Astrocyte (in vitro differentiated cells and primary cell): ENCODE results near the gene CRIM1. TPM values are rescaled to one million over a fixed set of nuclear protein-coding genes. Genes with fewer than 3 reads are reported as not detected.
A peak's percentile ranks its signal among the peaks of the same experiment; 100 is the strongest.

ENCODE experiments used
- DNase-seq: peaks from one replicate; pipeline ENCODE4 v3.0.0-alpha.2; 2010; ENCODE audit warnings: low read depth
- FAIRE-seq: peaks from 2 replicates; lab custom pipeline; 2011; peaks lifted over from hg19 to GRCh38; lab: Jason Lieb, UNC
- H2AFZ ChIP-seq: 2 replicates; pipeline ENCODE4 v1.6.0; 2012; ENCODE audit warnings: low read depth, low read length, inconsistent platforms
- H3K27ac ChIP-seq: 2 replicates; pipeline ENCODE4 v1.5.1; 2011; ENCODE audit warnings: low read depth, low read length, inconsistent platforms
- H3K27me3 ChIP-seq: 2 replicates; pipeline ENCODE4 v1.6.0; 2011; ENCODE audit warnings: low read length, inconsistent platforms; ENCODE audit not compliant: insufficient read depth
- H3K36me3 ChIP-seq: 2 replicates; pipeline ENCODE4 v1.5.1; 2011; ENCODE audit warnings: low read length, inconsistent platforms; ENCODE audit not compliant: insufficient read depth
- H3K4me1 ChIP-seq: 2 replicates; pipeline ENCODE4 v1.5.1; 2011; ENCODE audit warnings: low read length, inconsistent platforms; ENCODE audit not compliant: insufficient read depth
- H3K4me2 ChIP-seq: 2 replicates; pipeline ENCODE4 v1.6.0; 2012; ENCODE audit warnings: low read length, inconsistent platforms
- H3K4me3 ChIP-seq: 2 replicates; pipeline ENCODE4 v1.5.1; 2011; ENCODE audit warnings: low read depth, mild to moderate bottlenecking, low read length, inconsistent platforms; ENCODE audit not compliant: insufficient read depth
- H3K79me2 ChIP-seq: 2 replicates; pipeline ENCODE4 v1.6.0; 2012; ENCODE audit warnings: mild to moderate bottlenecking, low read length, inconsistent platforms; ENCODE audit not compliant: insufficient read depth
- H3K9ac ChIP-seq: 2 replicates; pipeline ENCODE4 v1.6.0; 2012; ENCODE audit warnings: mild to moderate bottlenecking, low read length, inconsistent platforms
- H3K9me3 ChIP-seq: 2 replicates; pipeline ENCODE4 v1.5.1; 2012; ENCODE audit warnings: low read depth, mild to moderate bottlenecking, low read length, inconsistent platforms; ENCODE audit not compliant: insufficient read depth
- H4K20me1 ChIP-seq: 2 replicates; pipeline ENCODE4 v1.6.0; 2012; ENCODE audit warnings: low read length, inconsistent platforms; ENCODE audit not compliant: insufficient read depth
- H3K27ac Mint-ChIP-seq: one replicate; pipeline ENCODE4 v1.8.0; 2021; ENCODE audit warnings: mild to moderate bottlenecking, mixed read lengths; ENCODE audit not compliant: unreplicated experiment
- H3K27me3 Mint-ChIP-seq: one replicate; pipeline ENCODE4 v1.8.0; 2021; ENCODE audit warnings: low read depth, mixed read lengths; ENCODE audit not compliant: unreplicated experiment
- H3K36me3 Mint-ChIP-seq: one replicate; pipeline ENCODE4 v1.8.0; 2021; ENCODE audit warnings: low read depth, mixed read lengths; ENCODE audit not compliant: unreplicated experiment
- H3K4me1 Mint-ChIP-seq: one replicate; pipeline ENCODE4 v1.8.0; 2021; ENCODE audit warnings: low read depth, mixed read lengths; ENCODE audit not compliant: unreplicated experiment
- H3K4me3 Mint-ChIP-seq: one replicate; pipeline ENCODE4 v1.8.0; 2021; ENCODE audit warnings: mild to moderate bottlenecking, moderate library complexity, mixed read lengths; ENCODE audit not compliant: unreplicated experiment
- H3K9me3 Mint-ChIP-seq: one replicate; pipeline ENCODE4 v1.8.0; 2021; ENCODE audit warnings: mild to moderate bottlenecking, mixed read lengths; ENCODE audit not compliant: unreplicated experiment
- CTCF ChIP-seq: IDR thresholded peaks from 2 replicates; pipeline ENCODE4 v1.5.1; 2011; ENCODE audit warnings: low read depth, mild to moderate bottlenecking, inconsistent platforms, low read length, moderate library complexity; ENCODE audit not compliant: insufficient read depth
- EZH2 ChIP-seq: IDR thresholded peaks from 2 replicates; pipeline ENCODE4 v1.6.1; 2012; ENCODE audit warnings: mild to moderate bottlenecking, low read length, inconsistent platforms; ENCODE audit not compliant: insufficient read depth
- total RNA-seq: library from RNA; stranded (reverse); gene quantifications from 2 replicates; pipeline ENCODE4 v1.2.1, GENCODE V29; 2021

The CRIM1 gene
- total RNA-seq, 1 donor from 2014 or later = 180 TPM

GRCh38 chr2:36446294-36446693 lies 90.7 kb downstream of the CRIM1 start:
- Histone ChIP-seq H3K27ac (peak overlapping the region; percentile 1), H2AFZ (no peak overlapping the region), H3K79me2 (peaks cover 62% of the 10 kb centered on the region), H3K4me3 (no peak overlapping the region), H3K9me3 (no peaks in the 10 kb centered on the region), H4K20me1 (no peaks in the 10 kb centered on the region), H3K27me3 (no peaks in the 10 kb centered on the region), H3K4me2 (peak overlapping the region; percentile 10), H3K9ac (no peak overlapping the region), H3K36me3 (peaks cover 70% of the 10 kb centered on the region), H3K4me1 (peaks cover 30% of the 10 kb centered on the region)
- FAIRE-seq = no peak
- no peak overlapping the region for H3K4me3 Mint-ChIP-seq
- no peaks in the 10 kb centered on the region for H3K9me3 Mint-ChIP-seq
- H3K36me3 Mint-ChIP-seq = peaks cover 18% of the 10 kb centered on the region
- no peaks in the 10 kb centered on the region for H3K27me3 Mint-ChIP-seq
- H3K27ac Mint-ChIP-seq = peak overlapping the region; percentile 0
- TF ChIP-seq CTCF = no peak
- no peak for TF ChIP-seq EZH2
- no peak for DNase-seq
- peaks cover 32% of the 10 kb centered on the region for H3K4me1 Mint-ChIP-seq

GRCh38 chr2:36449213-36449612 lies 93.6 kb downstream of the CRIM1 start:
- Mint-ChIP-seq H3K27me3 (no peaks in the 10 kb centered on the region), H3K27ac (peak overlapping the region; percentile 67), H3K4me1 (peaks cover 37% of the 10 kb centered on the region), H3K4me3 (no peak overlapping the region), H3K9me3 (no peaks in the 10 kb centered on the region), H3K36me3 (peaks cover 17% of the 10 kb centered on the region)
- Histone ChIP-seq H3K4me3 (no peak overlapping the region), H3K4me2 (peak overlapping the region; percentile 67), H3K27ac (peak overlapping the region; percentile 92), H3K27me3 (no peaks in the 10 kb centered on the region), H3K4me1 (peaks cover 55% of the 10 kb centered on the region), H3K79me2 (peaks cover 59% of the 10 kb centered on the region), H2AFZ (no peak overlapping the region), H3K9ac (peak overlapping the region; percentile 80), H3K9me3 (no peaks in the 10 kb centered on the region), H4K20me1 (no peaks in the 10 kb centered on the region), H3K36me3 (peaks cover 47% of the 10 kb centered on the region)
- DNase-seq (no peak), FAIRE-seq (no peak)
- TF ChIP-seq EZH2 (no peak), CTCF (no peak)

GRCh38 chr2:36449943-36450392 lies 94.4 kb downstream of the CRIM1 start:
- H3K4me3 Mint-ChIP-seq = no peak overlapping the region
- peak overlapping the region; percentile 92 for H3K27ac ChIP-seq
- no peaks in the 10 kb centered on the region for H3K27me3 ChIP-seq
- H3K4me1 Mint-ChIP-seq = peaks cover 37% of the 10 kb centered on the region
- peak overlapping the region; percentile 67 for H3K4me2 ChIP-seq
- no peaks in the 10 kb centered on the region for H4K20me1 ChIP-seq
- H3K9ac ChIP-seq = peak overlapping the region; percentile 80
- H3K27me3 Mint-ChIP-seq = no peaks in the 10 kb centered on the region
- no peaks in the 10 kb centered on the region for H3K9me3 Mint-ChIP-seq
- H3K4me1 ChIP-seq = peaks cover 62% of the 10 kb centered on the region
- H3K36me3 ChIP-seq = peaks cover 41% of the 10 kb centered on the region
- H3K27ac Mint-ChIP-seq = peak overlapping the region; percentile 95
- no peak overlapping the region for H2AFZ ChIP-seq
- H3K9me3 ChIP-seq = no peaks in the 10 kb centered on the region
- FAIRE-seq (no peak), DNase-seq (peak; percentile 84)
- H3K79me2 ChIP-seq = peaks cover 62% of the 10 kb centered on the region
- H3K4me3 ChIP-seq = no peak overlapping the region
- H3K36me3 Mint-ChIP-seq = peaks cover 13% of the 10 kb centered on the region
- no peak for TF ChIP-seq EZH2
- no peak for TF ChIP-seq CTCF
